Medulla oblongata (tissue), 1 donor: ENCODE data around the gene DBET.
"Not testable (repeated sequence)": the region's sequence is repeated elsewhere in the genome, so short reads cannot be mapped to it uniquely, and the experiment has no call there.

Experiments used
- DNase-seq: peaks from one replicate; pipeline ENCODE4 v3.0.0-alpha.2; 2015; ENCODE audit errors: extremely low spot score

DBET gene

GRCh38 chr4:190064342-190064741 is at the start of gene DBET:
DBET (plus strand) TSS chr4:190064502.
- not testable (repeated sequence) for DNase-seq

- DNase-seq, result no peak
These were observed 49.3 kb upstream of the DBET start for GRCh38 chr4:190014771-190015537.

- no peak for DNase-seq
These were observed 48.5 kb upstream of the DBET start for GRCh38 chr4:190015538-190016368.

- DNase-seq, result no peak
These were observed 47.7 kb upstream of the DBET start for GRCh38 chr4:190016369-190017289.

- no peak for DNase-seq
These were observed 46.7 kb upstream of the DBET start for GRCh38 chr4:190017357-190018200.

GRCh38 chr4:190018201-190018920 is 45.9 kb upstream of the DBET start:
- no peak for DNase-seq

- DNase-seq, result no peak
These were observed 45.1 kb upstream of the DBET start for GRCh38 chr4:190019023-190019858.

- not testable (repeated sequence) for DNase-seq
These were observed 44.3 kb upstream of the DBET start for GRCh38 chr4:190019859-190020463.

GRCh38 chr4:190020790-190021717 is 43.2 kb upstream of the DBET start:
- DNase-seq, result peak; percentile 2

GRCh38 chr4:190021973-190022372 is 42.3 kb upstream of the DBET start:
- not testable (repeated sequence) for DNase-seq

- DNase-seq, result not testable (repeated sequence)
These were observed 41.6 kb upstream of the DBET start for GRCh38 chr4:190022614-190023281.

GRCh38 chr4:190027156-190027555 is 37.1 kb upstream of the DBET start, which contains the start of gene FRG2:
FRG2 (minus strand) TSS chr4:190027256; CDS start chr4:190027204, 52 bp downstream.
- DNase-seq, result not testable (repeated sequence)

GRCh38 chr4:190031264-190031663 is 33.0 kb upstream of the DBET start:
- DNase-seq, result not testable (repeated sequence)

GRCh38 chr4:190037704-190038388 is 26.5 kb upstream of the DBET start:
- DNase-seq, result not testable (repeated sequence)

- not testable (repeated sequence) for DNase-seq
These were observed 23.4 kb upstream of the DBET start for GRCh38 chr4:190040873-190041272.

GRCh38 chr4:190047627-190048026 is 16.7 kb upstream of the DBET start:
- not testable (repeated sequence) for DNase-seq
